Mucosa of stomach (tissue), 1 donor: ENCODE results near the gene CDK5R2.

Experiments
- H3K27me3 ChIP-seq: one replicate; pipeline ENCODE4 v1.7.0; 2013; ENCODE audit warnings: mild to moderate bottlenecking, low read length; ENCODE audit not compliant: control insufficient read depth, insufficient read depth
- H3K36me3 ChIP-seq: one replicate; pipeline ENCODE4 v1.7.0; 2013; ENCODE audit warnings: low read length; ENCODE audit not compliant: control insufficient read depth, insufficient read depth
- H3K4me1 ChIP-seq: one replicate; pipeline ENCODE4 v1.7.0; 2013; ENCODE audit warnings: mild to moderate bottlenecking, low read length; ENCODE audit not compliant: control insufficient read depth, insufficient read depth
- H3K4me3 ChIP-seq: one replicate; pipeline ENCODE4 v1.7.0; 2013; ENCODE audit warnings: low read length
- H3K9ac ChIP-seq: one replicate; pipeline ENCODE4 v1.7.0; 2013; ENCODE audit warnings: mild to moderate bottlenecking, low read length, moderate library complexity
- H3K9me3 ChIP-seq: one replicate; pipeline ENCODE4 v1.7.0; 2013; ENCODE audit warnings: mild to moderate bottlenecking, low read length, moderate library complexity; ENCODE audit not compliant: control insufficient read depth
- donor health status: Pancreatic carcinoma.

The CDK5R2 gene

DNA sequence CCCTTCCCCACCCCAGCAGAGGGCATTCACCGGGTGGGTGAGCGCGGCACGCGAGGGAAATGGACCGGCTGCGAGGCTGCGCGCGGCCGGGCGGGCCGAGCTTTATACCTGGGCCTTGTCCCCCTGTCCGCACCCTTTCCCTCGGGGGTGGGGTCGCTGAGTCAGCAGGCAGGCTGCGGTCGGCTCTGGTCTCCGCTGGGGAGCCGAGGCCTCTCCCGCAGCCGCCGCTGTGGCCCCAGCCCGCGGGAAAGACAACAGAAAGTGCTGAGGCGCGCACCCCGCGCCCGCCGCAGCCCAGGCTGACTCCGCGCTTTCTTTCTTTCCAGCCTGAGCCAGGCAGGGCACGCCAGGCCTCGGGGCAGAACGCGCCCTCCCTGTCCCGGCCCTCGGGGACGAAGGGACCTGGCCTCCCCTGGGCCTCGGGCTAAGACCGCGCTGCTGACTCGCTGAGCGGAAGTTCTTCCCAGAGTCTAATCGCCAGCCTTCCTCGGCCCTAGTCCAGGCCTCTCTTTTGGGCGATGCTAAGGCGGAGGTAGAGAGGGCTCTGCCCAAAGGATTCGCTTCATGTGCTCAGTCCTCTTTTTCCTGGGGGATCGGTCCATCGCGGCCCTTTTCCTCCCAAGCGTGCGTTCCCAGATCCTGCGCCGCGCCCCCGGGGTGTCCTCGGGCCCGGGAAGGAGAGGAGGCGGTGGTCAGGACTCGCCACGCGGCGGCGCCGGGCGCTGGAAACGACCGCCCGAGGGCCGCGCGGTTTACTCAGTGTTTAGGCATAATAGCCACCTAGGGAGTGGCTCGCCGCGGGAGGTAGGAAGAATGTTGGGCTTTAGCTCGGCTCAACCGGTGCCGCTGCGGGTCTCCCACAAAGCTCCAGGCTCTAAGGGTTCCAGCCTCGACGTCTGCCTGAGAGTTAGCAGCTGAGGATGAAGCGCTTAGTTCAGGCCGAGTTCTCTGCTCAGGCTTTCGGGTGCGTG is 34.2 kb downstream of the CDK5R2 start, which contains the start of gene CRYBA2:
Gene CRYBA2 (minus strand): TSS at position 78 of the 971 bp plus-strand sequence. CDS start 246 bp downstream, outside the sequence.
- Histone ChIP-seq H3K4me3 (no peak within 1 kb of the TSS), H3K9me3 (no peaks in the 10 kb centered on the region), H3K36me3 (no peaks in the 10 kb centered on the region), H3K9ac (peak within 1 kb of the TSS; percentile 23), H3K4me1 (peaks cover 44% of the 10 kb centered on the region), H3K27me3 (peaks cover 88% of the 10 kb centered on the region)

DNA sequence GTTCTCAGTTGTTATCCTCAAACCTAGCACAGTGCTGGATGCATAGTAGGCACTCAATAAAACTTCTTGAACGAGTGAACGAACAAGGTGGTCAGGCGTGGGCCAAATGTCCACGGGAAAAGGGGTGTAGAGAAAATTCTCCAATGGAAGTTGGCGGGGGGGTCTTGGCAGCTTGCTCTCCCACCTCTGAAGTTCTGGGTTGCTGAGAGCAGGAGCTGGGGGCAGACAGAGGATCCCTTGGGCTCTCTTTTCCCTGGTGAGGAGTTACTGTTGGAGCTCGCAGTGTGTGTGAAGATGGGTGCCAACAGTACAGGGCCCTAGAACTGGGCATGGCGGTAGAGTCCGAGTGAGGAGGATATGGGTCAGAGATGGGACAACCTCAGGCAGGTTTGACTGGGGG is 36.1 kb downstream of the CDK5R2 start:
- Histone ChIP-seq H3K9ac (no peak overlapping the region), H3K4me3 (no peak overlapping the region), H3K4me1 (peaks cover 59% of the 10 kb centered on the region), H3K9me3 (no peaks in the 10 kb centered on the region), H3K36me3 (no peaks in the 10 kb centered on the region), H3K27me3 (peaks cover 79% of the 10 kb centered on the region)

DNA sequence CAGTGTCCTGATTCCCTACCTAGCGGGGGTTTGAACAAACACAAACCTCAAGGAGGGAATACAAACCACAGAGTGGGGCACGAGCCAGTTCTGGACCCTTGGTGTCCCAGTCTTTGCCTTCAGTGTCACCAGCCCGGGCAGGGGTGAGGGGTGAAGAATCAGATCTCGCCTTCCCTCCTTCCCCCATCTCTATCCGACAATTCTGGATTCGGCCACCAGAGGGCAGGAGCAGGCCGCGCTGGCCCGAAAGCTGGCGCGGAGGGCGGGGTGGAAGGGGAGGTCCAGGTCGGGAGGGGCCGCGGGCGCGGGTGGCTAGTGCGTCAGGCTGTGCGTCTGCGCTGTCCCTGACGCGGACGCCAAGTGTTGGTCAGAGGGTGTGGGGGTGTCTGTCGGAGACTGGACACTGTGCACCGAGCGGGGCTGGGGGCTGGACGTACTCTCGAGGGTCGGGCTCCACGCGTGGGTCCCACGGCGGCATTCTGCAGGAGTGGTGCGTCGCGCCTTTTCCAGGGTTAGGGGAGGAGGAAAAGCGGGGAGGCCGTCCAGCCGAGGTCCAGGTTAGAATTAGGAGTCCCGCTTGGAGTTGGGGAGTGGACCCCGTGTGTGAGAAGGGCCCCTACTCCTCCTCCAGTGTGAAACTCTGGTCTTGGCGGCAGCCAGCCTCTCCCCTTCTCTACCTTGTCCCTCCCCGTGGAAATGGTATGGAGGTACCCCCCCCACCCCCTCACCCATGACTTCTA is 36.7 kb downstream of the CDK5R2 start:
- Histone ChIP-seq H3K36me3 (no peaks in the 10 kb centered on the region), H3K27me3 (peaks cover 79% of the 10 kb centered on the region), H3K9me3 (no peaks in the 10 kb centered on the region), H3K4me3 (peak overlapping the region; percentile 22), H3K9ac (peak overlapping the region; percentile 56), H3K4me1 (peaks cover 64% of the 10 kb centered on the region)

DNA sequence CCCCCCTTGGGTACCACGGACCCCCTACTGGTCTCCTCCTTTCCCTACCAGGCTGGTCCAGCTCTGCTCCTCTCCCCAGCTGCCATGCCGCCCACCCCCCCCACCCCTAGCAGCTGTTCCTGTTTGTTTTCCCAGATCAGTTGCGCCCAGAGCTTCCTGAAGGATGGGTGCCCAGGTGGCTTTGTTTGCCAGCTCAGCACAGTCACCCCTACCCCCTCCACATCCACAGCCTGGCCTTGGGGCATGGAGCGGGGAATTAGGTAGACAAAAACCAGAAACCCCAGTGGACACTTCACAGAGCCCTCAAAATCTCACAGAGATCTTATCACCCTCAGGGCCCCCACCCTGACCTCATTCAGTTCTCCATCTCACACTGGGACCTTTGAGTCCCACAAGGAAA is 37.5 kb downstream of the CDK5R2 start:
- no peaks in the 10 kb centered on the region for H3K9me3 ChIP-seq
- no peaks in the 10 kb centered on the region for H3K36me3 ChIP-seq
- H3K27me3 ChIP-seq: peaks cover 71% of the 10 kb centered on the region
- no peak overlapping the region for H3K4me3 ChIP-seq
- peaks cover 65% of the 10 kb centered on the region for H3K4me1 ChIP-seq
- H3K9ac ChIP-seq: peak overlapping the region; percentile 56

DNA sequence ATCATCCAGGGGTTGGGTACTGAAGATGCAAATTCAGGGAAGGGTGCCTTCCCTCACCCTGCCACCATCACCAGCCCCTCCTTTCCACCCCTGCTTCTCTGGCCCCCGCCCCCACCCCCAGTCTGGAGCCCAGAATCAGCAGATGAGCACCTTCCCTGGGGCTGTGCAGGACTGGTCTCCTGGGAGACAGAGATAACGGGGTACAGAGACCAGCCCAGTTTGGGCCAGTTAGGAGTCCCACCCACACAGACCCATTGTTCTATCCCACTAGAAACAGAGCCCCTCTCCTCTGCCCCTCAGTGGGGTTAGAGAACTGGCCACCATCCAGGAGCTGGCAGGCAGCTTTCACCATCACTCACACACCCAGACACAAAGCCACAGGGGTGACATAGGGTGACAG is 38.3 kb downstream of the CDK5R2 start:
- no peak overlapping the region for H3K4me3 ChIP-seq
- no peak overlapping the region for H3K9ac ChIP-seq
- peaks cover 71% of the 10 kb centered on the region for H3K4me1 ChIP-seq
- no peaks in the 10 kb centered on the region for H3K36me3 ChIP-seq
- no peaks in the 10 kb centered on the region for H3K9me3 ChIP-seq
- H3K27me3 ChIP-seq: peaks cover 71% of the 10 kb centered on the region

DNA sequence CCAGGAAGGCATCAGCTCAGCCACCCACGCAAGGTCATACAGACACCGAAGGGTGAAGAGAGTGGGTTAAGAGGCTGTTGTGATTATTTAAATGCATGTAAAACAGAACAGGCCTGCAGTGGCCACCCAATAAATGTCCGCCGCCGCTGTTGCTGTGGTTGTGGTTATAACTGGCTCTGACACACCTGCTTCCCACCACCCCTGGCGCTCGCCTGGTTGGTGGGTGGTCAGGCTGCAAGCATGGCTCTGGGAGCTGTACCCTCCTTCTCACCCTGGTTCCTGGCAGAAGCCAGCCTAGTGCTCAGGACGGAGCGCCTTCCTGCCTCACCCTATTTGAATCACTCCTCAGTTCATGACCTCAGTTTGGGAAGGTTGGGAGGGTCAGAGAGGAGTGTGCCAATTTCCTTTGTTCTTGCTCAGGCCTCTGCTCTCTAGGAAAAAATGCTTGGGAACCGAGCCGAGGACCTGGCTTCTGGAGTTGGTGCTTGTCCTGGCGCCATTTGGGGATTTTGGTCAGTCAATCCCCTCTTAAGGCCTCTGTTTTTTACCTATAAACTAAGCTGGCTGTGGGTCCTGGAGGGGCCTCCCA is 39.0 kb downstream of the CDK5R2 start:
- H3K36me3 ChIP-seq: no peaks in the 10 kb centered on the region
- H3K4me3 ChIP-seq: no peak overlapping the region
- H3K27me3 ChIP-seq: peaks cover 70% of the 10 kb centered on the region
- peaks cover 65% of the 10 kb centered on the region for H3K4me1 ChIP-seq
- no peaks in the 10 kb centered on the region for H3K9me3 ChIP-seq
- no peak overlapping the region for H3K9ac ChIP-seq

DNA sequence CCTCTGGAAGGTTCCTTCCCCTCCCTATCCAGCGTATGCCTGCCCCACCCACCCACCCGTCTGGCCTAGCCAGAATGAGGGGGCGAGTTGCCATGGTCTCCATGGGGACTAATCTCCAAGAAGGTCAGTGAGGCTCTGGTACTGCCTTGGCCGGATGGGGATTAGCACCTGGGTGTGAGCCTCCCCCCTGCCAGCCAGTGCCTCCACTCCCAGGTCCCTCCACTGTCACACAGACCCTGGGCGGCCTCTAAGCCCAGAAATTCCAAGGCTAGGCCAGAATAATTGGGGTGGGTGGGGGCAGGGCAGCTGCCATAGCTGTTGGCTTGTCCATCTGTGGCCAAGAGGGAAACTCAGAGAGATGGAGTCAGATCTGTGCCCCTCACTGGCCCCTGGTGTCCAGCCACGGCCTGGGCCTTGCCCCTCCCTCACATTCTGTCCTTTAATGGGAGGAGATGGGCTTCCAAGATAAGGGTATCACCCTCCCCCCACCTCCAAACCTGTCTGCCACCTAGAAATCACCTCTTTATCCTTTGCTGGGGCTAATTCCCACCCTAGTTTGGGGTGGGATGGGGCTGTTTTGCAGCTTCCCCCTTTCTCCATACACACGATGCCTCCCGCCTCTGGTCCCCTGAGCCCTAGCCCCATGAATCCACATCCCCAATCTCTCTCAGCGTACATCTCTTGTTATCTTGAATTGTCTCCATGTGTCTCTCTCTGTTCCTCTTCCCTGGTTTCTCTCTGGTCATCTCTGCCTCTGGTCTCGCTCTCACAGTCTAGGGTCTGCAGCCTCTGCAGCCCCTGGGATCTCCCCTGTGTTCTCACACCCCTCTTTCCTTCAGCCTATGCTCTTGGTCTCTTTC is 39.8 kb downstream of the CDK5R2 start:
- no peak overlapping the region for H3K4me3 ChIP-seq
- H3K9ac ChIP-seq: no peak overlapping the region
- H3K9me3 ChIP-seq: no peaks in the 10 kb centered on the region
- no peaks in the 10 kb centered on the region for H3K36me3 ChIP-seq
- peaks cover 70% of the 10 kb centered on the region for H3K27me3 ChIP-seq
- peaks cover 58% of the 10 kb centered on the region for H3K4me1 ChIP-seq

DNA sequence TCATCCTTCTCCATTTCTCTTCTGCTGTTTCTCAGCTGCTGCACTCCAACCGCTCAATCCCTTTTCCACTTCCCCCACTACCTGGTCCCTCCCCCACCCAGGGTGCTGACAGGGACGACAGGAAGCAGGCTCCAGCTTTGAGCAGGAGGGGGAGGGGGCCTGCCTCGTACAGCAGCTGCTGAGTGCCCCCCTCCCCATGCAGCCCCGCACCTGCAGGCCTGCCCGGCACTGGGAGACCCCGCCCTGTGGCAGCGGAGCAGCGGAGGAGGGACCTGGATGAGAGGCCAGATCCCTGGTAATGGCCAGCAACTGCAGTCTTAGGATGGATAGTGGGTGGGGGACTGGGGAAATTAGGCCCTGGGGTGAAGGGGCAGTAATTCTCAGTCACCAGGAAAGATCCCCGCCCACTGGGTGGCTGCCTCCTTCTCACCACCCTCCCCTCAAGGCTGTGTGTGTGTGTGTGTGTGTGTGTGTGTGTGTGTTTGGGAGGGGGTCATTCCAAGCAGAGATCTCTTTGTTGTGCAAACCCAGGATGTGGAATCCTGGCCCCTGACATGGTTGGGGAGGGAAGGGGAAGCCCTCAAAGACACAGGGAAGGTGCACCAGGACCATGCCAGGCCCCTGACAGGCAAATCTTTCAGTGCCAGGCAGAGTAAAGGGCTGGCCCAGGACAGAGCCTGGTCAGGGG is 40.6 kb downstream of the CDK5R2 start:
- H3K4me3 ChIP-seq: peak overlapping the region; percentile 84
- no peaks in the 10 kb centered on the region for H3K9me3 ChIP-seq
- H3K36me3 ChIP-seq: no peaks in the 10 kb centered on the region
- H3K27me3 ChIP-seq: peaks cover 66% of the 10 kb centered on the region
- H3K9ac ChIP-seq: peak overlapping the region; percentile 91
- H3K4me1 ChIP-seq: peaks cover 58% of the 10 kb centered on the region

DNA sequence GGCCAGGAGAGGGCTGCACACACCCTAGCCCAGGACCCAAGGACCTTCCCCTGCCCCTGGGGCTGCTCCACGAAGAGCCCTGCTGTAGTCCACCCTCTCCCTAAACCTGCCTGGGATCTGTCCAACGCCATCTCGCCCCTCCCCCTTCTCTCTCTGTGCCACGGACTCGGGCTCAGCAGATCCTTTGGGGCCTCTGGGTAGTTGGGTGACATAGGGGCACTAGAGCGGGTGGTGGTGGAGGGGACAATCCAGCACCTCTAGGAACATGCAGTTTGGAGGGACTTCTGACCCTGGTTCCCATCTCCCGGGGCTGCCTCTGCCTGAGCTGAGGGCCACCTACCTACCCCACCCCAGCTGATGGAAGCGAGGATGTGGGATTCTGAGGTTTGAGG is 41.1 kb downstream of the CDK5R2 start:
- Histone ChIP-seq H3K27me3 (peaks cover 66% of the 10 kb centered on the region), H3K9me3 (no peaks in the 10 kb centered on the region), H3K36me3 (no peaks in the 10 kb centered on the region), H3K4me3 (peak overlapping the region; percentile 84), H3K9ac (peak overlapping the region; percentile 91), H3K4me1 (peaks cover 57% of the 10 kb centered on the region)

DNA sequence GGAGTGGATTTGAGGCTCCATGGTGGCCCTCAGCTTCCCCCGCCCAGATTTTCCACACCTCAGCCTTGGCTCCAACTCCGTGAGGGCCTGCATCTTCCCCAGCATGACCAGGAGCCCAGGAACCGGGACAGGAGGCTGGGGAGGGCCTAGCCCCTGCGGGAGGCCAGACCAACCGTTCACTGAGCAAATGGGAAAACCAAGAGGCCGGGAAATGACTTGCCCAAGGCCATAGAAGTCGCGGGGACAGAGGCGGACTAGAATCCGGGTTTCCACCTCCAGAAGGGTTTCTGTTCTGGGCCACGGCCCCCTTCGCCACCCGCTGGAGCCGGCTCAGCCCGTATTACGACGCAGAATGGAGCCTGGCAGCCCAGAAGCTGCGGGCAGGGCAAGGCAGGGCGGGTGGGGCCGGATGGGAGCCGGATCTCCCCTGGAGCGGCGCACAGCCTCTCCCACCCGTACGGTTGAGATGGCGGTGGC is 41.7 kb downstream of the CDK5R2 start:
- peaks cover 52% of the 10 kb centered on the region for H3K4me1 ChIP-seq
- H3K27me3 ChIP-seq: peaks cover 64% of the 10 kb centered on the region
- no peaks in the 10 kb centered on the region for H3K36me3 ChIP-seq
- no peaks in the 10 kb centered on the region for H3K9me3 ChIP-seq
- peak overlapping the region; percentile 84 for H3K4me3 ChIP-seq
- peak overlapping the region; percentile 91 for H3K9ac ChIP-seq
